GM12892 (cell line): Measurements from ENCODE around the gene CNGB1.

Experiments used
- POLR2A ChIP-seq: IDR thresholded peaks from 2 replicates; pipeline ENCODE4 v1.6.1; 2011; ENCODE audit warnings: low read depth, low read length, control low read depth
- POLR2AphosphoS5 ChIP-seq: IDR thresholded peaks from 2 replicates; pipeline ENCODE4 v1.6.1; 2011; ENCODE audit warnings: low read depth, low read length, control low read depth
- TAF1 ChIP-seq: IDR thresholded peaks from 2 replicates; pipeline ENCODE4 v1.6.1; 2011; ENCODE audit warnings: low read depth, mild to moderate bottlenecking, control low read depth, low read length, borderline replicate concordance

- no peak for TF ChIP-seq POLR2AphosphoS5
- TF ChIP-seq POLR2A: no peak
- no peak for TF ChIP-seq TAF1
Measured at GRCh38 chr16:57863434-57864160, 107.3 kb downstream of the CNGB1 start.
